ENCODE data around the gene CCNG2. TPM values are rescaled to one million over a fixed set of nuclear protein-coding genes. Genes with fewer than 3 reads are reported as not detected.

Gene CCNG2
- total RNA-seq, 1 experiment from 2014 or later, result 10.6 TPM

GRCh38 chr4:77183777-77184420 lies 26.9 kb downstream of the CCNG2 start:
- no peak overlapping the region for H3T11ph ChIP-seq (ENCODE audit: low read length)
- no peak overlapping the region for H2BK12ac ChIP-seq (ENCODE audit: insufficient read length, low read depth, low read length)
- H3K56ac ChIP-seq (ENCODE audit: insufficient read length, low read depth, low read length), result no peak overlapping the region
- H2BK20ac ChIP-seq (ENCODE audit: low read depth, low read length, poor library complexity, severe bottlenecking), result no peak overlapping the region
- H2AFZ ChIP-seq (ENCODE audit: low read length), result no peak overlapping the region
- no peak overlapping the region for H3K4ac ChIP-seq (ENCODE audit: low read depth, low read length)
- no peak overlapping the region for H3K23ac ChIP-seq (ENCODE audit: insufficient read length, low read depth, low read length)
- H3K27me3 ChIP-seq (ENCODE audit: insufficient read depth, low read length), result no peaks in the 10 kb centered on the region
- no peak overlapping the region for H2BK5ac ChIP-seq (ENCODE audit: insufficient read length, low read length)
- no peak overlapping the region for H2BK15ac ChIP-seq (ENCODE audit: low read depth, low read length)
- no peak overlapping the region for H2AK5ac ChIP-seq (ENCODE audit: insufficient read length, low read length)
- H3K79me2 ChIP-seq (ENCODE audit: insufficient read depth, low read length), result no peaks in the 10 kb centered on the region
- no peak overlapping the region for H3K4me3 Mint-ChIP-seq
- H4K8ac ChIP-seq (replicated peaks; ENCODE audit: insufficient read length, low read depth, low read length), result no peak overlapping the region
- peaks cover 9 to 13% of the 10 kb centered on the region in 2 experiments for H3K4me1 Mint-ChIP-seq
- TF ChIP-seq CTCF (conservative IDR thresholded peaks at IDR 0.05), result no peak
- no peaks in the 10 kb centered on the region for H3K4me1 ChIP-seq (ENCODE audit: insufficient read depth, low read length)
- no peaks in the 10 kb centered on the region for H4K20me1 ChIP-seq (ENCODE audit: control insufficient read depth, insufficient read depth, insufficient read length)
- no peaks in the 10 kb centered on the region for H3K36me3 Mint-ChIP-seq (ENCODE audit: insufficient read depth in 1 of 3, low read depth in 3 of 3)
- no peak overlapping the region for H4K91ac ChIP-seq (ENCODE audit: insufficient read length, low read depth, low read length)
- no CpG with 5 or more reads among the region's 6 CpGs for WGBS (ENCODE audit: extremely low coverage, insufficient read length, low lambda C conversion rate)
- no peak overlapping the region for H2BK120ac ChIP-seq (ENCODE audit: low read depth, low read length, poor library complexity, severe bottlenecking)
- no peak overlapping the region for H3K27ac ChIP-seq (ENCODE audit: insufficient read length, low read depth, low read length)
- DNase-seq, result no peak
- H3K79me1 ChIP-seq (ENCODE audit: insufficient read depth, low read depth, low read length, poor library complexity, severe bottlenecking), result no peaks in the 10 kb centered on the region
- H3K4me2 ChIP-seq (ENCODE audit: insufficient read depth, insufficient read length, low read length), result no peak overlapping the region
- H3K18ac ChIP-seq (ENCODE audit: insufficient read length, low read depth, low read length), result no peak overlapping the region
- no peaks in the 10 kb centered on the region for H3K23me2 ChIP-seq (ENCODE audit: insufficient read length, low read depth, low read length, poor library complexity, severe bottlenecking)
- H3K9me3 Mint-ChIP-seq, result no peaks in the 10 kb centered on the region
- no peaks in the 10 kb centered on the region for H3K9me3 ChIP-seq (ENCODE audit: control insufficient read depth, low read depth, low read length)
- H3K14ac ChIP-seq (ENCODE audit: insufficient read depth, low read length), result no peak overlapping the region
- no peak overlapping the region for H4K5ac ChIP-seq (ENCODE audit: insufficient read length, low read depth, low read length)
- no peak overlapping the region for H3K9ac ChIP-seq (ENCODE audit: extremely low read depth, insufficient read length, low read length)
- no peak overlapping the region; a peak in 1 of 7 replicates for H3K27ac Mint-ChIP-seq
- peaks cover 44% of the 10 kb centered on the region for H3K27me3 Mint-ChIP-seq (ENCODE audit: low read depth)

All from H9 (cell line).